Cardiac fibroblast (primary cell): ENCODE measurements around the gene ERC2.

Experiments used
- DNase-seq, 2 donors: peaks; one replicate each; pipeline versions ENCODE4 v3.0.0 to v3.0.0-alpha.2; 2010; ENCODE audit warnings: low read depth in 2 of 2
- H3K4me3 ChIP-seq, 2 donors: replicated peaks in 1 of 2; 1 replicate in 1 of 2; 2 replicates in 1 of 2; pipeline ENCODE4 v1.5.1; 2011; ENCODE audit warnings: low read depth in 2 of 2, low read length in 2 of 2, mild to moderate bottlenecking in 2 of 2, moderate library complexity in 1 of 2
- CTCF ChIP-seq: IDR thresholded peaks from one replicate; pipeline ENCODE4 v1.5.1; 2011; ENCODE audit warnings: low read depth, mild to moderate bottlenecking, low read length, inconsistent platforms

Gene ERC2

GRCh38 chr3:56053727-56054126 is 414.5 kb downstream of the ERC2 start:
- no peak for TF ChIP-seq CTCF

GRCh38 chr3:56052188-56052587 is 416.1 kb downstream of the ERC2 start:
- no peak overlapping the region for H3K4me3 ChIP-seq
- no peak for DNase-seq
- TF ChIP-seq CTCF: no peak

More at GRCh38 chr3:56053727-56054126, 414.5 kb downstream of the ERC2 start:
- no peak for DNase-seq
- no peak overlapping the region for H3K4me3 ChIP-seq

GRCh38 chr3:56051052-56051451 is 417.2 kb downstream of the ERC2 start:
- DNase-seq: no peak
- H3K4me3 ChIP-seq: no peak overlapping the region
- TF ChIP-seq CTCF: no peak

GRCh38 chr3:56048946-56049345 is 419.3 kb downstream of the ERC2 start:
- TF ChIP-seq CTCF: no peak
- DNase-seq: no peak
- H3K4me3 ChIP-seq: no peak overlapping the region

- H3K4me3 ChIP-seq: no peak overlapping the region
- TF ChIP-seq CTCF: no peak
- no peak for DNase-seq
Measured at GRCh38 chr3:56048331-56048730, 419.9 kb downstream of the ERC2 start.

- DNase-seq: peak; percentile 48 to 58
- no peak overlapping the region for H3K4me3 ChIP-seq
- peak; percentile 47 for TF ChIP-seq CTCF
Measured at GRCh38 chr3:56042326-56042951, 425.8 kb downstream of the ERC2 start.

GRCh38 chr3:56025326-56025725 is 442.9 kb downstream of the ERC2 start:
- H3K4me3 ChIP-seq: no peak overlapping the region
- no peak for DNase-seq
- no peak for TF ChIP-seq CTCF
